Aorta (tissue), 5 donors: ENCODE results near the gene FKBP7. TPM values are rescaled to one million over a fixed set of nuclear protein-coding genes. Genes with fewer than 3 reads are reported as not detected.

Source experiments
- ATAC-seq: fragments of 200-7000 bp; cut with Tn5 transposase; one replicate; pipeline ENCODE4 v1.9.1; 2022; ENCODE audit warnings: moderate library complexity; ENCODE audit not compliant: low FRiP score
- DNase-seq, 2 donors: peaks; one replicate each; pipeline ENCODE4 v3.0.0-alpha.2; 2020
- H3K27ac ChIP-seq, 2 donors: one replicate each; pipeline ENCODE4 v1.5.1; 2013; ENCODE audit warnings: low read length in 2 of 2, mild to moderate bottlenecking in 2 of 2, moderate library complexity in 2 of 2, control low read depth in 1 of 2, inconsistent platforms in 1 of 2, low read depth in 1 of 2
- H3K27me3 ChIP-seq, 2 donors: one replicate each; pipeline ENCODE4 v1.6.1; 2013; ENCODE audit warnings: control low read depth in 1 of 2, low read length in 1 of 2, mild to moderate bottlenecking in 1 of 2, moderate library complexity in 1 of 2; ENCODE audit not compliant: insufficient read depth in 2 of 2, control insufficient read depth in 1 of 2
- H3K36me3 ChIP-seq, 2 donors: one replicate each; pipeline ENCODE4 v1.6.1; 2013; ENCODE audit warnings: control low read depth in 1 of 2, low read length in 1 of 2, mild to moderate bottlenecking in 1 of 2; ENCODE audit not compliant: insufficient read depth in 2 of 2, control insufficient read depth in 1 of 2
- H3K4me1 ChIP-seq, 2 donors: one replicate each; pipeline ENCODE4 v1.6.1; 2013; ENCODE audit warnings: low read length in 2 of 2, control low read depth in 1 of 2, mild to moderate bottlenecking in 1 of 2, moderate library complexity in 1 of 2; ENCODE audit not compliant: insufficient read depth in 2 of 2, control insufficient read depth in 1 of 2
- H3K4me3 ChIP-seq, 2 donors: one replicate each; pipeline ENCODE4 v1.5.1; 2013; ENCODE audit warnings: low read length in 2 of 2, control low read depth in 1 of 2, mild to moderate bottlenecking in 1 of 2
- H3K9me3 ChIP-seq: one replicate; pipeline ENCODE4 v1.6.1; 2013; ENCODE audit warnings: mild to moderate bottlenecking, low read length; ENCODE audit not compliant: control insufficient read depth
- WGBS, 2 donors: extraction: QIAGEN DNeasy Blood & Tissue Kit; methylation state at CpG; one replicate each; pipeline ENCODE4 v1.1.7; 2013; 5-methylcytosine and 5-hydroxymethylcytosine counted together
- intact Hi-C, 2 donors: fragments of 100-400 bp; cut with DNase I; formaldehyde crosslinking; loops; one replicate each; pipeline versions ENCODE4 v1.14.2 to v1.15.0; 2022
- polyA plus RNA-seq, 2 donors: library from polyadenylated mRNA; stranded (reverse); fragments of 200-250 nt; gene quantifications; one replicate each; pipeline ENCODE4 v1.2.3, GENCODE V29; 2013
- total RNA-seq, 2 donors: library from RNA; stranded (reverse); fragmentation: NEBNext Ultra II Directional; extraction: Animal tissue kit (Norgen Biotek cat#: 25700); gene quantifications; one replicate each; pipeline ENCODE4 v1.2.1, GENCODE V29; 2021
- donor health status: healthy with polysubstance abuse.
- donor health status: Bipolar disorder and iron deficiency.
- donor health status: DM: no; HTN: no; CAD: no.
- donor health status: DM: no; HTN: no; CAD: no.
- donor health status: DM: yes; HTN: yes; CAD: no.

Gene FKBP7
- total and polyA plus RNA-seq, 4 donors: 12.8 to 41.5 (median 25.8) TPM

DNA sequence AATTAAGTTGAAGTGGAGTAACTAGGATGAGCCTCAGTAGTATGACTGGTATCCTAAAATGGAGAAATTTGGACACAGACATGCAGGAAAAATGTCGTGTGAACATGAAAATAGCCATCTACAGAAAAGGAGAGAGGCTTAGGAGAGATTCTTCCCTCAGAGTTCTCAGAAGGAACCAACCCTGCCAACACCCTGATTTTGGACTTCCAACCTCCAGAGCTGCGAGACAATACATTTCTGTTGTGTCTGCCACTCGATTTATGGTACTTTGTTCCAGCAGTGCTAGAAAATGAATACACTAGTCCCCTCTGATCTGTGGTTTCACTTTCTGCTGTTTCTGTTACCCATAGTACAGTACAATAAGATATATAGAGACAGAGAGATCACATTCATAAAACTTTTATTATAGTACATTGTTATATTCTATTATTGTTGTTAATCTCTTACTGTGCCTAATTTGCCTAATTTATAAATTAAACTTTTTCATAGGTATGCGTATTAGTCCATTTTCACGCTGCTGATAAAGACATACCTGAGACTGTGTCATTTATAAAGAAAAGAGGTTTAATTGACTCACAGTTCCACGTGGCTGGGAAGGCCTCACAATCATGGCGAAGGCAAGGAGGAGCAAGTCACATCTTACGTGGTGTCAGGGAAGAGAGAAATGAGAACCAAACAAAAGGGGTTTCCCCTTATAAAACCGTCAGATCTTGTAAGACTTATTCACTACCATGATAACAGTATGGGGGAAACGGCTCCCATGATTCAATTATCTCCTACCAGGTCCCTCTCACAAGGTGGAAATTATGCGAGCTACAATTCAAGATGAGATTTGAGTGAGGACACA, 43.1 kb upstream of the FKBP7 start:
- Histone ChIP-seq H3K27me3 (no peaks in the 10 kb centered on the region), H3K4me3 (no peak overlapping the region), H3K9me3 (no peaks in the 10 kb centered on the region), H3K27ac (no peak overlapping the region), H3K36me3 (peaks cover 2 to 8% of the 10 kb centered on the region in 2 donors), H3K4me1 (no peaks in the 10 kb centered on the region)
- ATAC-seq (no peak), DNase-seq (no peak)
- intact Hi-C loops: loop anchor here in 1 of 2 donors (5.0 kb wide), 2 partner anchors 39 to 69 kb away; partner anchors contain the start of genes PJVK, PLEKHA3 and PRKRA
- 94 to 95% methylated on average over 11 of the region's 11 CpGs for WGBS, 2 donors

DNA sequence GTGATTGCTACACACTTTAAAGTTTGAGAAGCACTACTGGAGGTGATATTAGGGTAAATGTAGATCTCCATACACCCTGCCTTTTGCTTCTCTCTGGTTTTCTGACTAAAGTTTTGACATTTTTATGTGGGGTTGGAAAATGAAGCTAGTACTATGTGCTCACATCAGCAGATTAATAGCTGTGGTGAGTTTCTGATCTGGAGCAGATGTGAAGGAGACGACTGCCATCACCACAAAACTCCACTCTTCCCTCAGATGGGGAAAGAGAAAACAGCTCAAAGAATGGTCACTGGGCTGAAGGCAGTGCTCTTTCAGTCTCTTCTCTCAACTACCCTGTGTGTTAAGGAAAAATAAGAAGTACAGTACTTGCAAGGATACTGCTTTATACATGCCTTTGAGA, 39.1 kb upstream of the FKBP7 start:
- no peak overlapping the region for H3K4me3 ChIP-seq
- peaks cover 2 to 13% of the 10 kb centered on the region in 2 donors for H3K36me3 ChIP-seq
- DNase-seq (no peak), ATAC-seq (no peak)
- 75 to 78% methylated on average over 1 of the region's 1 CpG for WGBS, 2 donors
- no peak overlapping the region for H3K27ac ChIP-seq
- H3K9me3 ChIP-seq: no peaks in the 10 kb centered on the region
- intact Hi-C loops: no loop called here
- no peaks in the 10 kb centered on the region for H3K4me1 ChIP-seq
- no peaks in the 10 kb centered on the region for H3K27me3 ChIP-seq

DNA sequence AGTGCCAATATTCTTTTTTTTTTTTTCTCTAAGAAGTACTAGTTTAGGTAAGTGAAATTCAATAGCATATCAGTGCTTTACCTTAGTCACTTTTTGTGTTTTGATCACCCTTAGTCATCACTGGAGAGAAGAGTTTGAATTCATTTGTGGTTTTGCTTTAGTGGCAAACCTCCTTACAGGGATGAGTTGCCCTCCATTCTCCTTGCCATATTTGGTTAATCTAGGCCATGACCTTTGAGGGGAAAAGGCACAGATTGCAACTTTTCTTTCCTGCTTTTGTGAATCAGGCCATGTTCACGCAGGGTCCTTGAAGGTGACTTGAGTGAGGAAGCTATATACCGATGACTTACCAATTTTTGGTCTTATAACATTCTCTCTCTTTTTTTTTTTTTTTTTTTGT, 36.3 kb upstream of the FKBP7 start:
- no peak overlapping the region for H3K27ac ChIP-seq
- no peaks in the 10 kb centered on the region for H3K27me3 ChIP-seq
- DNase-seq (no peak), ATAC-seq (no peak)
- H3K36me3 ChIP-seq: peaks cover 2 to 13% of the 10 kb centered on the region in 2 donors
- no peak overlapping the region for H3K4me3 ChIP-seq
- intact Hi-C loops: no loop called here
- H3K4me1 ChIP-seq: no peaks in the 10 kb centered on the region
- WGBS, 2 donors: 97 to 98% methylated on average over 2 of the region's 2 CpGs
- no peaks in the 10 kb centered on the region for H3K9me3 ChIP-seq

DNA sequence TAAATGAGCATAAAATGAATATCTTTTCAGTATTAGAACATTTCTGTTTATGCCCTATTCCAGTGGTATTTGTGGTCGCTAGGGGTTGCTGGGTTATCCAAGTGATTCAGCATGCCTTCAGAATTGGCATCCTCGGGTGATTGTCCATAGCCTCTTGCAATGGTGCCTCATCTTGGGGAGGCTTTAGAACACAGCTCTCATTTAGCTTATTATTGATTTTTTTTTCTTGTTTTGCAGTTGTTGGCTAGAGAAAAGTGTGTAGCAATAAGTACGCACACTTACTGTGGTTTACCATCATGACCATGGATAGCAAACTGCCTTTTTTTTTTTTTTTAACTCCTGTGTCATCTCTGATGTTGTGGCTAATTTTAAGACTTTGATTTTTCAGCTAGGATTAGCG, 35.5 kb upstream of the FKBP7 start:
- Histone ChIP-seq H3K4me3 (no peak overlapping the region), H3K27ac (no peak overlapping the region), H3K36me3 (peaks cover 2 to 13% of the 10 kb centered on the region in 2 donors), H3K9me3 (no peaks in the 10 kb centered on the region), H3K27me3 (no peaks in the 10 kb centered on the region), H3K4me1 (no peaks in the 10 kb centered on the region)
- ATAC-seq: no peak
- DNase-seq: no peak
- intact Hi-C loops: no loop called here
- 95 to 98% methylated on average over 4 of the region's 4 CpGs for WGBS, 2 donors

DNA sequence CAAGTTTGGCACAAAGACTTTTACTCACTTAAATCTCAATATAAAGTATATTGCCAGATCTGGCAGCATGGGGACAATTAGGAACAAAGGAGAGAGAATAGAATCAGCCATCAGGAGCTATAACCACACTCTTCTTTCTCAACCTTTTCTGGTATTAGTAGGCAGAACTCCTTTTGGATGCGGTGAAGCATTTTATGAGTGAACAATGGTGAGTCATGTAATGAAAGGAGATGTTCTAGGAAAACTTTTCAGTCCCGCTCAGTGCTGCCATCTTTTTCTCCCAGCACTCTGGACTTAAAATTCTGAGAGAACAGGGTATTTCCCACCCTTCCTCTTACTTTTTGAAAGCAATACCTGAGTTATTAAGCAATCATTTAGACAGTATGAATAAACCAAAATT, 34.1 kb upstream of the FKBP7 start:
- intact Hi-C loops: no loop called here
- no peak overlapping the region for H3K4me3 ChIP-seq
- H3K36me3 ChIP-seq: peaks cover 0 to 6% of the 10 kb centered on the region in 2 donors
- DNase-seq (no peak), ATAC-seq (no peak)
- no peak overlapping the region for H3K27ac ChIP-seq
- no peaks in the 10 kb centered on the region for H3K4me1 ChIP-seq
- H3K9me3 ChIP-seq: no peaks in the 10 kb centered on the region
- H3K27me3 ChIP-seq: no peaks in the 10 kb centered on the region
- 91 to 97% methylated on average over 2 of the region's 2 CpGs for WGBS, 2 donors

DNA sequence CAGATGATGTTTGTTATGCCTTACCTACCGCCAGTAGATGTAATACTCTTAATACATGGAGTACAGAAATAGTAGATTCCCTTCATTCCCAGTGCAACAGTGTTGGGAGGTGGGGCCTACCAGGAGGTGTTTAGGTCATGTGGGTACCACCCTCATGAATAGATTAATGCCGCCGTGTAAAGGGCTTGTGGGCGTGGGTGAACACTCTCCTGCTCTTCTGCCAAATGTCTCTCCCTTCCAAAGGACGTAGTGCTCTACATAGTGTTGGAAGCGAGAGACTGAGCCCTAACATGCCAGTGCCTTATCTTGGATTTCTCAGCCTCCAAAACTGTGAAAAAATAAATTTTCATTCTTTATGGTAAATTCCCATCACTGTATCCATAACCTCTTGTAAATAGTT, 32.0 kb upstream of the FKBP7 start:
- intact Hi-C loops: no loop called here
- DNase-seq (no peak), ATAC-seq (no peak)
- Histone ChIP-seq H3K27ac (no peak overlapping the region), H3K9me3 (no peaks in the 10 kb centered on the region), H3K27me3 (no peaks in the 10 kb centered on the region), H3K36me3 (peaks cover 0 to 5% of the 10 kb centered on the region in 2 donors), H3K4me3 (no peak overlapping the region), H3K4me1 (no peaks in the 10 kb centered on the region)
- 80 to 85% methylated on average over 6 of the region's 6 CpGs for WGBS, 2 donors

DNA sequence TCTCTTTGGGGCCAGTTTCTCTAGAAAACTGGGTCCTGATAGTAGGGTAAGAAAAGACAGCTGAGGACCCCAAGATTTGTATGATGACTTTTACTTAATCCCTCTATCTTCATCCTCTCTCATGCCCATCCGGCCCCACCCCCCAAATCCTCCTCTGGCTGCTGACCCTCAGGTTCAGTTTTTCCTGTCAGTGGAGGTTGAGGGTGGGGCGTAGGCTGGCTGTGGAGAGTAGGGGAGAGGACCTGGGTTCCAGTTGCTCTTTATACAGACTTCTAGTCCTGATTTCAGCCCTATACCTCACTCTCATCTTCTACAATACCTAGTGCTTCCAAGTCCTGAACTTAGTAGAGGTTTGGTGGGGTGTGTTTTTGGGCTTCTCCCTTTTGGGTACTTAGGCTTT, 30.2 kb upstream of the FKBP7 start:
- Histone ChIP-seq H3K27ac (no peak overlapping the region), H3K4me3 (no peak overlapping the region), H3K9me3 (no peaks in the 10 kb centered on the region), H3K27me3 (no peaks in the 10 kb centered on the region), H3K4me1 (no peaks in the 10 kb centered on the region), H3K36me3 (no peaks in the 10 kb centered on the region)
- ATAC-seq (no peak), DNase-seq (no peak)
- 92 to 96% methylated on average over 2 of the region's 2 CpGs for WGBS, 2 donors
- intact Hi-C loops: no loop called here

DNA sequence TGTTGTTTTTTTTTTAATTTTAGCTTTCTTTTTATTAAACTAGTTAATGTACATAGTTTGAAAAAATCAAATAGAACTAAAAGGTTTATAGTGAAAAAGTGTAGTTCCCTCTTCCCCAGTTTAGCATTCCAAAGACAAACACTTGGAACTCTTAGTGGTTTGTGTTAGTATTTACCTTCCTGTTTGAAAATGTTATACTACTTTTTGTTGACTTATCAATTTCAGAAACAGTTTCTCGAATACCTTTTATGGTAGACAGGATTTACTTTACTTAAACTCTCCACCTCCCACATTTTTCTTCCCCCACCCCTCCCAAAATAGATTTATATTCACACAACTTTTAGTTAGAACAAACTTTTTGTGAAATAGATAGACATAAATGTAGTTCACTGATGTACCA, 28.5 kb upstream of the FKBP7 start:
- no peaks in the 10 kb centered on the region for H3K9me3 ChIP-seq
- no peak for DNase-seq
- no peak overlapping the region for H3K4me3 ChIP-seq
- no peak for ATAC-seq
- H3K4me1 ChIP-seq: no peaks in the 10 kb centered on the region
- H3K27me3 ChIP-seq: no peaks in the 10 kb centered on the region
- 93 to 94% methylated on average over 1 of the region's 1 CpG for WGBS, 2 donors
- intact Hi-C loops: no loop called here
- H3K36me3 ChIP-seq: no peaks in the 10 kb centered on the region
- no peak overlapping the region for H3K27ac ChIP-seq

DNA sequence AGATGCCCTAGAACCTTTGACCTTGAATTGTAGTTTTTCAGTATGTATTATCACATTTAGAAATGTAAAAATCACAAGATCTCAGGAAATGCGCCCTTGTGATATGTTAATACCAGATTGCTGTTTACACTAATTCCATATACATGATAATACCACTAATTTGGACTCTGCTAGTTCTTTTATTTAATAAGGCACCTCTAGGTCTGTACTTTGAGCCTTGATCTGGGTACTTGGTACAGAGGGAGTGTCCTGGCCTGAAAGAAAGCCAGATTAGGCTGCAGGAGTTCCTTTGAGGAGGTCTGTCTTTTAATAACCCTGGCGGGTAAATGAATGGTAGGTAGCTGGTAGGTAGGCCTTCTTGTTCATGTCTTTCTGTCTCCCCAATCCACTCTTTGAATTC, 28.1 kb upstream of the FKBP7 start:
- H3K36me3 ChIP-seq: no peaks in the 10 kb centered on the region
- ATAC-seq (no peak), DNase-seq (no peak)
- H3K9me3 ChIP-seq: no peaks in the 10 kb centered on the region
- no peaks in the 10 kb centered on the region for H3K4me1 ChIP-seq
- H3K27ac ChIP-seq: no peak overlapping the region
- H3K27me3 ChIP-seq: no peaks in the 10 kb centered on the region
- intact Hi-C loops: no loop called here
- no peak overlapping the region for H3K4me3 ChIP-seq
- WGBS, 2 donors: 97 to 98% methylated on average over 2 of the region's 2 CpGs
